Activated T-helper 2 cell treated with anti-CD3 and anti-CD28 coated beads, Interferon-gamma antibody, Interleukin-2, Interleukin-4, amounts not matched to agents 10 μg/mL and 5 μg/mL and 100 μg/mL, durations not matched to agents 14 hours and 24 hours and 36 hours (primary cell): Measurements from ENCODE around the gene SLC35B2. TPM values are rescaled to one million over a fixed set of nuclear protein-coding genes. Genes with fewer than 3 reads are reported as not detected.

Experiments
- total RNA-seq: library from RNA; stranded (reverse); gene quantifications from 2 replicates; pipeline ENCODE4 v1.2.3, GENCODE V29; 2022

The SLC35B2 gene
- total RNA-seq, 1 donor from 2014 or later: 29.6 TPM

Other genes with a start within 250 kb of the SLC35B2 start
- 67.3 and 70.3 TPM in 2 replicates for gene MRPL14, start 130.1 kb downstream of the SLC35B2 start, total RNA-seq
- 20.3 and 23.6 TPM in 2 replicates for gene TMEM63B, start 130.0 kb downstream of the SLC35B2 start, total RNA-seq
- gene CAPN11, start 98.7 kb downstream of the SLC35B2 start, total RNA-seq: 0.09 and 0.30 TPM in 2 replicates
- not detected in 2 replicates for gene MYMX, start 40.6 kb downstream of the SLC35B2 start, total RNA-seq
- 125 and 134 TPM in 2 replicates for gene SLC29A1, start 33.9 kb downstream of the SLC35B2 start, total RNA-seq
- 2,402 and 2,404 TPM in 2 replicates for gene HSP90AB1, start 10.4 kb downstream of the SLC35B2 start, total RNA-seq
- 23.8 and 25.1 TPM in 2 replicates for gene NFKBIE, start 8.0 kb upstream of the SLC35B2 start, total RNA-seq
- gene TMEM151B, start 12.9 kb upstream of the SLC35B2 start, total RNA-seq: 0.05 TPM in 1 of 2 replicates, not detected in the other
- 21.6 and 22.9 TPM in 2 replicates for gene AARS2, start 55.8 kb upstream of the SLC35B2 start, total RNA-seq
- not detected in 2 replicates for gene SPATS1, start 85.1 kb upstream of the SLC35B2 start, total RNA-seq
- 27.7 and 28.1 TPM in 2 replicates for gene CDC5L, start 130.2 kb upstream of the SLC35B2 start, total RNA-seq